ENCODE measurements around the gene TPK1. TPM values are rescaled to one million over a fixed set of nuclear protein-coding genes. Genes with fewer than 3 reads are reported as not detected.

The TPK1 gene
- total RNA-seq, 4 donors from 2014 or later: 6.8 to 11.9 (median 8.5) TPM

- no peak for ATAC-seq
- no peaks in the 10 kb centered on the region for H3K27me3 ChIP-seq
- H3K4me3 ChIP-seq: no peak overlapping the region
- no peaks in the 10 kb centered on the region for H3K36me3 ChIP-seq
- TF ChIP-seq EP300 (IDR thresholded peaks at IDR 0.05): no peak
- no peak for TF ChIP-seq POLR2AphosphoS5 (IDR thresholded peaks at IDR 0.05)
- TF ChIP-seq, protein P1, sequence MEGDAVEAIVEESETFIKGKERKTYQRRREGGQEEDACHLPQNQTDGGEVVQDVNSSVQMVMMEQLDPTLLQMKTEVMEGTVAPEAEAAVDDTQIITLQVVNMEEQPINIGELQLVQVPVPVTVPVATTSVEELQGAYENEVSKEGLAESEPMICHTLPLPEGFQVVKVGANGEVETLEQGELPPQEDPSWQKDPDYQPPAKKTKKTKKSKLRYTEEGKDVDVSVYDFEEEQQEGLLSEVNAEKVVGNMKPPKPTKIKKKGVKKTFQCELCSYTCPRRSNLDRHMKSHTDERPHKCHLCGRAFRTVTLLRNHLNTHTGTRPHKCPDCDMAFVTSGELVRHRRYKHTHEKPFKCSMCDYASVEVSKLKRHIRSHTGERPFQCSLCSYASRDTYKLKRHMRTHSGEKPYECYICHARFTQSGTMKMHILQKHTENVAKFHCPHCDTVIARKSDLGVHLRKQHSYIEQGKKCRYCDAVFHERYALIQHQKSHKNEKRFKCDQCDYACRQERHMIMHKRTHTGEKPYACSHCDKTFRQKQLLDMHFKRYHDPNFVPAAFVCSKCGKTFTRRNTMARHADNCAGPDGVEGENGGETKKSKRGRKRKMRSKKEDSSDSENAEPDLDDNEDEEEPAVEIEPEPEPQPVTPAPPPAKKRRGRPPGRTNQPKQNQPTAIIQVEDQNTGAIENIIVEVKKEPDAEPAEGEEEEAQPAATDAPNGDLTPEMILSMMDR (IDR thresholded peaks at IDR 0.05): no peak
- no peak for TF ChIP-seq POLR2A (IDR thresholded peaks at IDR 0.05)
- H3K27ac ChIP-seq: no peak overlapping the region
- no peaks in the 10 kb centered on the region for H3K9me3 ChIP-seq
- WGBS, 2 donors (ENCODE audit: low coverage in 1 of 2): 85 to 92% methylated on average over 2 of the region's 2 CpGs
- peaks cover 0 to 3% (median 0%) of the 10 kb centered on the region in 3 donors for H3K4me1 ChIP-seq
These were observed 360.8 kb downstream of the TPK1 start for GRCh38 chr7:144474800-144475615.

DNA sequence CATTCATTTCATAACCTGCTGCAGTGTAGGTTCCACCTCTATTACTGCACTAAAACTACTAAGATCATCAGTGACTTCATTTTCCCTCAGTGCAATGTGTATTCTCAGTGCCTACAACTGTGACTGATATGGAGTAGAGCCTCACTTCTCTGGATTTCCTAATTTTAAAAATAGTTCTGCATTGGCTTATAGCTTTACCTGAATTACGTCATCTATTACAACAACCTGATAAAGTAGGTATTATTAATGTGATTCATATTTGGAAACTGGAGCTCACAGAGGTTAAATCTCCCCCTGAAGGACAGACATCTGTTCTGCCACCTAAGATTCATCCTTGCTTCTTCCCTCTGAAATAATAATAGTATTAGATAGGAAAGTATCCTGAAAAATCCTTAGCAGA, 361.5 kb downstream of the TPK1 start:
- no peak for TF ChIP-seq EP300 (IDR thresholded peaks at IDR 0.05)
- WGBS, 2 donors (ENCODE audit: low coverage in 1 of 2): 100% methylated on average over 1 of the region's 1 CpG
- H3K27me3 ChIP-seq: no peaks in the 10 kb centered on the region
- H3K27ac ChIP-seq: no peak overlapping the region
- H3K4me3 ChIP-seq: no peak overlapping the region
- ATAC-seq: no peak
- H3K9me3 ChIP-seq: no peaks in the 10 kb centered on the region
- H3K4me1 ChIP-seq: peaks cover 0 to 10% (median 2%) of the 10 kb centered on the region in 3 donors
- H3K36me3 ChIP-seq: no peaks in the 10 kb centered on the region

DNA sequence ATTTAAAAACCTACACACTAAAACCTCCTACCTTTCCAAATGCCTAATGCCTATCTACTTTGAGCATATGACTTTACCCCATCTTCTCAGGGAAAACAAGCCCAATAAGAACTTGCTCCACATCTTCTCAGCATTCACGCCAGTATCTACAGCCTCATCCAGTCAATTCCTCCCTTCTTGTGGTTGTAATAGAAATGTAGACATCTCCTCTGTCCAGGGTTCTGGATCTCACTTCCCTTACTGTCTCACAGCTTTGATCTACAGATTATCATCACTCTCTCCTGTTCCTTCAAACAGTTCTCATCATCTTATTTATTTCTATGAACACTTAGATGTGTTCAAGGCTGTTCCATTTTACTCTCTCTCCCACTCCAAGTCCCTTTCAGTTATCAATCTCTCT, 361.9 kb downstream of the TPK1 start:
- H3K27me3 ChIP-seq: no peaks in the 10 kb centered on the region
- H3K36me3 ChIP-seq: no peaks in the 10 kb centered on the region
- H3K27ac ChIP-seq: no peak overlapping the region
- H3K4me1 ChIP-seq: peaks cover 0 to 14% (median 6%) of the 10 kb centered on the region in 3 donors
- no peak for ATAC-seq
- 75 to 84% methylated on average over 1 of the region's 1 CpG for WGBS, 2 donors (ENCODE audit: low coverage in 1 of 2)
- TF ChIP-seq EP300 (IDR thresholded peaks at IDR 0.05) (no peak), POLR2AphosphoS5 (IDR thresholded peaks at IDR 0.05) (no peak), POLR2A (IDR thresholded peaks at IDR 0.05) (no peak)
- TF ChIP-seq, protein P1 (IDR thresholded peaks at IDR 0.05): no peak
- H3K4me3 ChIP-seq: no peak overlapping the region
- H3K9me3 ChIP-seq: no peaks in the 10 kb centered on the region

- no peak for TF ChIP-seq EP300 (IDR thresholded peaks at IDR 0.05)
- no peak for TF ChIP-seq POLR2A (IDR thresholded peaks at IDR 0.05)
- TF ChIP-seq, protein P1 (IDR thresholded peaks at IDR 0.05): no peak
- TF ChIP-seq POLR2AphosphoS5 (IDR thresholded peaks at IDR 0.05): no peak
- H3K9me3 ChIP-seq: no peaks in the 10 kb centered on the region
- ATAC-seq: no peak
These were observed 365.8 kb downstream of the TPK1 start for GRCh38 chr7:144470078-144470477.

GRCh38 chr7:144468990-144469732, 366.7 kb downstream of the TPK1 start:
- no peaks in the 10 kb centered on the region for H3K36me3 ChIP-seq
- H3K27ac ChIP-seq: no peak overlapping the region
- no peak overlapping the region for H3K4me3 ChIP-seq
- no peaks in the 10 kb centered on the region for H3K27me3 ChIP-seq
- H3K9me3 ChIP-seq: peaks cover 0 to 7% (median 0%) of the 10 kb centered on the region in 3 donors
- H3K4me1 ChIP-seq: peaks cover 0 to 14% (median 7%) of the 10 kb centered on the region in 3 donors
- peak; percentile 50 for ATAC-seq
- TF ChIP-seq POLR2AphosphoS5 (IDR thresholded peaks at IDR 0.05) (no peak), EP300 (IDR thresholded peaks at IDR 0.05) (no peak), POLR2A (IDR thresholded peaks at IDR 0.05) (no peak)
- TF ChIP-seq, protein P1 (IDR thresholded peaks at IDR 0.05): no peak

More at GRCh38 chr7:144470078-144470477, 365.8 kb downstream of the TPK1 start:
- H3K4me1 ChIP-seq: peaks cover 0 to 14% (median 7%) of the 10 kb centered on the region in 3 donors
- no peak overlapping the region for H3K27ac ChIP-seq
- H3K4me3 ChIP-seq: no peak overlapping the region
- H3K27me3 ChIP-seq: no peaks in the 10 kb centered on the region
- H3K36me3 ChIP-seq: no peaks in the 10 kb centered on the region

Data from gastroesophageal sphincter (tissue), 4 donors.